ENCODE data around the gene RPS19BP1. TPM values are rescaled to one million over a fixed set of nuclear protein-coding genes. Genes with fewer than 3 reads are reported as not detected.

RPS19BP1 gene
- total RNA-seq, 1 experiment from 2014 or later: 97.2 TPM

GRCh38 chr22:39481595-39481994 lies 51.0 kb downstream of the RPS19BP1 start:
- no peaks in the 10 kb centered on the region for H3K36me3 ChIP-seq (ENCODE audit: insufficient read depth, low read length, poor library complexity, severe bottlenecking)
- no peak for DNase-seq (ENCODE audit: low spot score)
- H3K27ac ChIP-seq (ENCODE audit: low read depth, low read length, poor library complexity, severe bottlenecking): no peak overlapping the region
- intact Hi-C loops (cut with micrococcal nuclease; ENCODE audit: unreplicated experiment): no loop called here
- no TSS peak for BruUV-seq (replicated peaks)
- H3K9me3 ChIP-seq (ENCODE audit: low read depth, low read length, poor library complexity, severe bottlenecking): no peaks in the 10 kb centered on the region
- POLR2A ChIA-PET (ENCODE audit: low non-redundant PET): no interaction called here
- TF ChIP-seq CTCF (conservative IDR thresholded peaks at IDR 0.05; ENCODE audit: low read depth, low read length) (no peak), EZH2 (IDR thresholded peaks at IDR 0.05; ENCODE audit: borderline replicate concordance, low read depth, low read length, poor library complexity, severe bottlenecking) (no peak)
- no peaks in the 10 kb centered on the region for H3K4me1 ChIP-seq (ENCODE audit: insufficient read depth, low read length, poor library complexity, severe bottlenecking)
- no peak overlapping the region for H3K4me3 ChIP-seq (ENCODE audit: low read depth, low read length, poor library complexity, severe bottlenecking)
- no peaks in the 10 kb centered on the region for H3K27me3 ChIP-seq (replicated peaks; ENCODE audit: insufficient read depth, low read depth, low read length, poor library complexity)
- CTCF ChIA-PET: no interaction called here

- ChIA-PET POLR2A (ENCODE audit: low non-redundant PET) (no interaction called here), CTCF (no interaction called here)
- Histone ChIP-seq H3K27ac (ENCODE audit: low read depth, low read length, poor library complexity, severe bottlenecking) (no peak overlapping the region), H3K4me3 (ENCODE audit: low read depth, low read length, poor library complexity, severe bottlenecking) (no peak overlapping the region), H3K36me3 (ENCODE audit: insufficient read depth, low read length, poor library complexity, severe bottlenecking) (no peaks in the 10 kb centered on the region), H3K27me3 (replicated peaks; ENCODE audit: insufficient read depth, low read depth, low read length, poor library complexity) (no peaks in the 10 kb centered on the region), H3K4me1 (ENCODE audit: insufficient read depth, low read length, poor library complexity, severe bottlenecking) (no peaks in the 10 kb centered on the region), H3K9me3 (ENCODE audit: low read depth, low read length, poor library complexity, severe bottlenecking) (no peaks in the 10 kb centered on the region)
- TF ChIP-seq EZH2 (IDR thresholded peaks at IDR 0.05; ENCODE audit: borderline replicate concordance, low read depth, low read length, poor library complexity, severe bottlenecking): no peak
- TF ChIP-seq CTCF (conservative IDR thresholded peaks at IDR 0.05; ENCODE audit: low read depth, low read length): no peak
- no TSS peak for BruUV-seq (replicated peaks)
- intact Hi-C loops (cut with micrococcal nuclease; ENCODE audit: unreplicated experiment): no loop called here
- DNase-seq (ENCODE audit: low spot score): no peak
These were observed 51.5 kb downstream of the RPS19BP1 start for GRCh38 chr22:39481054-39481453.

GRCh38 chr22:39480557-39480956 lies 52.0 kb downstream of the RPS19BP1 start:
- ChIA-PET POLR2A (ENCODE audit: low non-redundant PET) (no interaction called here), CTCF (no interaction called here)
- H3K36me3 ChIP-seq (ENCODE audit: insufficient read depth, low read length, poor library complexity, severe bottlenecking): no peaks in the 10 kb centered on the region
- no peaks in the 10 kb centered on the region for H3K27me3 ChIP-seq (replicated peaks; ENCODE audit: insufficient read depth, low read depth, low read length, poor library complexity)
- no peaks in the 10 kb centered on the region for H3K9me3 ChIP-seq (ENCODE audit: low read depth, low read length, poor library complexity, severe bottlenecking)
- H3K4me1 ChIP-seq (ENCODE audit: insufficient read depth, low read length, poor library complexity, severe bottlenecking): no peaks in the 10 kb centered on the region
- intact Hi-C loops (cut with micrococcal nuclease; ENCODE audit: unreplicated experiment): no loop called here
- H3K27ac ChIP-seq (ENCODE audit: low read depth, low read length, poor library complexity, severe bottlenecking): no peak overlapping the region
- no TSS peak for BruUV-seq (replicated peaks)
- no peak overlapping the region for H3K4me3 ChIP-seq (ENCODE audit: low read depth, low read length, poor library complexity, severe bottlenecking)
- TF ChIP-seq EZH2 (IDR thresholded peaks at IDR 0.05; ENCODE audit: borderline replicate concordance, low read depth, low read length, poor library complexity, severe bottlenecking): no peak
- DNase-seq (ENCODE audit: low spot score): no peak

DNA sequence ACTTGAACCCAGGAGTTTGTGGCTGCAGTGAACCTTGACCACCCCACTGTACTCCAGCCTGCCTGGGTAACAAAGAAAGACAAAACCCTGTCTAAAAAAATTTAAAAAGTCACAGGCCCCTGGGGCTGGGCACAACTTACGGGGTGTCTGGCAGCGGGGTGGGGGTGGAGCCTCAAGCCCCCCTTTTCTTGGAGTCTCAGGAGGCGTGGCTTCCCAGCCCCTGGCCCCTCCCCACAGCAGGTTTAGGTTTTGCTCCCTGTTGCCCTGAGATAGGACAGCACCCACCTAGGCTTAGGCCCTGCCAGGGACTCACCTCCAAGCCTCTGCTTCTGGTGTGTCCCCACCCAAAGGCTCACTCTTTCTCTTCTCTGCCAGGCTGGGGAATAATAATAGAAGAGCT lies 53.3 kb downstream of the RPS19BP1 start:
- no peak overlapping the region for H3K27ac ChIP-seq (ENCODE audit: low read depth, low read length, poor library complexity, severe bottlenecking)
- ChIA-PET CTCF (no interaction called here), POLR2A (ENCODE audit: low non-redundant PET) (no interaction called here)
- BruUV-seq (replicated peaks): no TSS peak
- no peaks in the 10 kb centered on the region for H3K36me3 ChIP-seq (ENCODE audit: insufficient read depth, low read length, poor library complexity, severe bottlenecking)
- intact Hi-C loops (cut with micrococcal nuclease; ENCODE audit: unreplicated experiment): no loop called here
- DNase-seq (ENCODE audit: low spot score): no peak
- no peak overlapping the region for H3K4me3 ChIP-seq (ENCODE audit: low read depth, low read length, poor library complexity, severe bottlenecking)
- no peaks in the 10 kb centered on the region for H3K9me3 ChIP-seq (ENCODE audit: low read depth, low read length, poor library complexity, severe bottlenecking)
- H3K4me1 ChIP-seq (ENCODE audit: insufficient read depth, low read length, poor library complexity, severe bottlenecking): no peaks in the 10 kb centered on the region
- H3K27me3 ChIP-seq (replicated peaks; ENCODE audit: insufficient read depth, low read depth, low read length, poor library complexity): no peaks in the 10 kb centered on the region
- TF ChIP-seq CTCF (conservative IDR thresholded peaks at IDR 0.05; ENCODE audit: low read depth, low read length) (no peak), EZH2 (IDR thresholded peaks at IDR 0.05; ENCODE audit: borderline replicate concordance, low read depth, low read length, poor library complexity, severe bottlenecking) (no peak)
